ENCODE data around the gene TRIM36.

DNA sequence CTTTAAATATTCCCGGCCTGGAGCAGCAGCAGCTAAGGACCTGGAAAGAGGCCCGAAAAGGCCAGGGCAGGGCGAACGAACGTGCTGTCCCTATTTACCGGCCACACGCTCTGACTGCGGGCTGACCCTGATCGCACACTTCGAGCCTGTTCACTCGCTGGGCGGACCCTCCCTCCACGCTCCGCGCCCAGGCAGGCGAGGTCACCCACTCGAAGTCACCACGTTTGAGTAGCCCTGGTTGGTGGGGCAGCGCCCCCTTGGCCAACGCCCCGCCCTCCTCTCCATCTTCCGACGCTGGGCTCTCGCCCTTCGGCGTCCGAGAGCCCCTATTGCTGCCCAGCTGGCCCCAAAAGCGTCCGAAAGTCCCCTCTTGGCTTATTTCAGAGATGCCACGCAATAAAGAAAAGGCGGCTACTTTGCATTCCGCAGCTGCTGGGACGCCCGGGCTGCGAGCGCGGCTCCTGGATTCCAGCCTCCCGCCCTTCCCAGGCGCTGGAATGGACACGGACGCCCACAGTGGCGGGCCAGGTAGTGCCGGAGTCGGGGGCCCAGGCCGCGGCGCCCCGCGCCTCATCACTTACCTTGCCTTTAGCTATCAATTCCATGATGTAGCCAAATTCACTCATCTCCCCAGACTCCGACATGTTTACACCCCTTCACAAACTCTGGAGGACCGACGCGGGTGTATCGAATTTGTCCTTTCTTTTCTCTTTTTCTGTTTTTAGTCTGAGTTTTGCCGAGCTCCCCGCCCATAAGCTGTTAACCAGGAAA lies 9.9 kb upstream of the TRIM36 start:
- TF ChIP-seq EP300 (IDR thresholded peaks at IDR 0.05) (no peak), POLR2A (IDR thresholded peaks at IDR 0.05) (no peak)
